ENCODE results near the gene TTLL4.

- TF ChIP-seq CTCF (IDR thresholded peaks at IDR 0.05) (no peak), EZH2phosphoT487 (IDR thresholded peaks at IDR 0.05) (no peak), EZH2 (IDR thresholded peaks at IDR 0.05) (peak; percentile 47)
Measured at GRCh38 chr2:218782528-218782844, 71.9 kb downstream of the TTLL4 start.
